Keratinocyte (primary cell): ENCODE data around the gene CACNA1B. TPM values are rescaled to one million over a fixed set of nuclear protein-coding genes. Genes with fewer than 3 reads are reported as not detected.

Source experiments
- DNase-seq: peaks from one replicate; pipeline ENCODE4 v3.0.0-alpha.2; 2011; ENCODE audit warnings: low read depth, missing footprints, low spot score
- FAIRE-seq: peaks from 2 replicates; lab custom pipeline; 2011; peaks lifted over from hg19 to GRCh38; lab: Jason Lieb, UNC
- H2AFZ ChIP-seq: 2 replicates; pipeline ENCODE4 v1.6.0; 2012; ENCODE audit warnings: low read length, control low read depth, inconsistent platforms; ENCODE audit not compliant: control insufficient read depth
- H3K27ac ChIP-seq: 2 replicates; pipeline ENCODE4 v1.5.1; 2011; ENCODE audit warnings: low read length; ENCODE audit not compliant: control insufficient read depth, insufficient read depth
- H3K27me3 ChIP-seq: 3 replicates; pipeline ENCODE4 v1.6.0; 2011; ENCODE audit warnings: low read length; ENCODE audit not compliant: control insufficient read depth, insufficient read depth; ENCODE audit errors: extremely low read depth
- H3K36me3 ChIP-seq, 2 experiments: 2 replicates in 1 of 2; 3 replicates in 1 of 2; pipeline ENCODE4 v1.5.1; 2011; ENCODE audit warnings: low read length in 2 of 2, mild to moderate bottlenecking in 1 of 2; ENCODE audit not compliant: control insufficient read depth in 2 of 2, insufficient read depth in 2 of 2; ENCODE audit errors: extremely low read depth in 1 of 2
- H3K4me1 ChIP-seq: 3 replicates; pipeline ENCODE4 v1.5.1; 2011; ENCODE audit warnings: low read length; ENCODE audit not compliant: control insufficient read depth, insufficient read depth; ENCODE audit errors: extremely low read depth
- H3K4me2 ChIP-seq: 3 replicates; pipeline ENCODE4 v1.6.0; 2011; ENCODE audit warnings: low read depth, low read length; ENCODE audit not compliant: control insufficient read depth, insufficient read depth; ENCODE audit errors: extremely low read depth
- H3K4me3 ChIP-seq, 3 experiments: fragments of 200-600 bp in 1 of 3; sonication (generic) in 1 of 3; 2 replicates in 2 of 3; 3 replicates in 1 of 3; pipeline ENCODE4 v1.5.1; 2011 to 2016; ENCODE audit warnings: low read length in 3 of 3, mild to moderate bottlenecking in 3 of 3, control low read depth in 2 of 3, inconsistent platforms in 1 of 3, low read depth in 1 of 3, mixed read lengths in 1 of 3, mixed run types in 1 of 3, moderate library complexity in 1 of 3; ENCODE audit not compliant: control insufficient read depth in 2 of 3, insufficient read depth in 2 of 3; ENCODE audit errors: extremely low read depth in 1 of 3
- H3K79me2 ChIP-seq: 2 replicates; pipeline ENCODE4 v1.6.0; 2012; ENCODE audit warnings: low read length; ENCODE audit not compliant: control insufficient read depth, insufficient read depth
- H3K9ac ChIP-seq: 3 replicates; pipeline ENCODE4 v1.6.0; 2011; ENCODE audit warnings: low read length; ENCODE audit not compliant: control insufficient read depth, insufficient read depth; ENCODE audit errors: extremely low read depth
- H3K9me1 ChIP-seq: 3 replicates; pipeline ENCODE4 v1.6.0; 2011; ENCODE audit warnings: low read length; ENCODE audit not compliant: control insufficient read depth, insufficient read depth; ENCODE audit errors: extremely low read depth
- H3K9me3 ChIP-seq: 2 replicates; pipeline ENCODE4 v1.5.1; 2012; ENCODE audit warnings: low read depth, low read length; ENCODE audit not compliant: control insufficient read depth
- H4K20me1 ChIP-seq: 3 replicates; pipeline ENCODE4 v1.6.0; 2011; ENCODE audit warnings: low read length; ENCODE audit not compliant: control insufficient read depth, insufficient read depth; ENCODE audit errors: extremely low read depth
- EZH2 ChIP-seq: IDR thresholded peaks from one replicate; pipeline ENCODE4 v1.6.1; 2012; ENCODE audit warnings: inconsistent platforms, mild to moderate bottlenecking, low read length, moderate library complexity
- dilution Hi-C: fragments of 300-500 bp; cut with MboI; formaldehyde crosslinking; loops from one replicate; pipeline ENCODE4 v1.7.0; 2020; ENCODE audit warnings: low sequenced_read_pairs; ENCODE audit not compliant: extremely low pct_ligation_motif_present
- polyA plus RNA-seq, 5 experiments: library from polyadenylated mRNA; depleted of rRNA in 3 of 5; stranded (reverse) in 3 of 5; stranded (forward) in 1 of 5; unstranded in 1 of 5; fragments of >200 nt; gene quantifications; 1 replicate in 1 of 5; 2 replicates in 3 of 5; 3 replicates in 1 of 5; pipeline versions ENCODE4 v1.2.1 to v1.2.3, GENCODE V29; 2011 to 2012; ENCODE audit warnings: missing spikeins in 2 of 5, low read depth in 1 of 5, low replicate concordance in 1 of 5
- TF ChIP-seq, protein P1 (sequence below), 3 experiments: IDR thresholded peaks in 1 of 3; conservative IDR thresholded peaks in 1 of 3; optimal IDR thresholded peaks in 1 of 3; 2 replicates in 2 of 3; 3 replicates in 1 of 3; pipeline versions ENCODE3 to v1.5.1; 2011; ENCODE audit warnings: low read length in 3 of 3, mild to moderate bottlenecking in 3 of 3, moderate library complexity in 2 of 3, control low read depth in 1 of 3, inconsistent platforms in 1 of 3; ENCODE audit not compliant: insufficient read depth in 2 of 3; ENCODE audit errors: extremely low read depth in 1 of 3

Gene CACNA1B
- polyA plus RNA-seq, 1 donor (not counting 4 experiments of a cell fraction or from before 2014, with no cell fraction given): 0.01 TPM

DNA sequence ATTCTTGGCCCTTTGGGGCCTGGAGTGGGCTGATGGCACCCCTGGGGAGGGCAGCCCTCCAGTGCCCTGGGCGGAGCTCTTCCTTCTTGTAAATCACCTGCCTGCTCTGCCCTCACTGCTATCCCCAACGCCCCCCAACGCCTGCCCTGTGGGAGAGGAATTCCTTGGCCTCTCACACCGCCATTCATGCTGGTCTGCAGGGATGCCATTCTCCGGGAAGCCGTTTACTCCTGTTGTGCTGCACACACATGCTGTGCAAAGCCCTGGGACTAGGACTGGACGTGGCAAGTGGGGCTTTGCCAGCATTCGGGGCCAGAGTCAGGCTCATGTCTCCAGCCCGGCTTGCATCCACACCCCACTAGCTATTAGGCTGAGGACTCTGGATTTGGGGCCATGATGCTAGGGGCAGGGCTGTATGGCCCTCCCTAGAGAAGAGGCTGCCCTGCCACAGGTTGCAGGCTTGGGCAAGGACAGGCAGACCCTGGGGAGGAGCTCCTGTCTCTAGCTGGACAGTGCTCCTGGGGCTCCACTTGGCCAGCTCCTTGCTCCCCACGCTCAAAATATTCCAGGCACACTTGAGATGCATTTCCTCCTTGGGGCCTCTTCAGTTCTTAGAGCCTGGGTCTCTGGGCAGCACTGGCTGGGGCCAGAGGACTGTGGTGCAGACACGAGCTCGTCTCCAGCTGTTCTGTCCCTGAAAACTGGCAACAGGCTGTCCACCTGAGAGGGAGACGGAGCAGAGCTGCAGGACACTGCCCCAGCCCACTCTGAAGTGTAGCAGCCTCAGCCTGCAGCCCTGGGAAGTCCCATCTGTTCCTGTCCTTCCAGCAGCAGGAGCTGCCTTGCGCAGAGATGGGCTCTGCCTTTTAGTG lies 226.9 kb downstream of the CACNA1B start:
- no peaks in the 10 kb centered on the region for H3K79me2 ChIP-seq
- H3K4me2 ChIP-seq: no peak overlapping the region
- no peaks in the 10 kb centered on the region for H3K4me1 ChIP-seq
- H3K9me1 ChIP-seq: no peaks in the 10 kb centered on the region
- H3K27me3 ChIP-seq: no peaks in the 10 kb centered on the region
- H2AFZ ChIP-seq: no peak overlapping the region
- H4K20me1 ChIP-seq: no peaks in the 10 kb centered on the region
- no peaks in the 10 kb centered on the region for H3K36me3 ChIP-seq
- no peak for FAIRE-seq
- H3K4me3 ChIP-seq: no peak overlapping the region
- H3K9ac ChIP-seq: no peak overlapping the region
- H3K27ac ChIP-seq: no peak overlapping the region
- TF ChIP-seq, protein P1, sequence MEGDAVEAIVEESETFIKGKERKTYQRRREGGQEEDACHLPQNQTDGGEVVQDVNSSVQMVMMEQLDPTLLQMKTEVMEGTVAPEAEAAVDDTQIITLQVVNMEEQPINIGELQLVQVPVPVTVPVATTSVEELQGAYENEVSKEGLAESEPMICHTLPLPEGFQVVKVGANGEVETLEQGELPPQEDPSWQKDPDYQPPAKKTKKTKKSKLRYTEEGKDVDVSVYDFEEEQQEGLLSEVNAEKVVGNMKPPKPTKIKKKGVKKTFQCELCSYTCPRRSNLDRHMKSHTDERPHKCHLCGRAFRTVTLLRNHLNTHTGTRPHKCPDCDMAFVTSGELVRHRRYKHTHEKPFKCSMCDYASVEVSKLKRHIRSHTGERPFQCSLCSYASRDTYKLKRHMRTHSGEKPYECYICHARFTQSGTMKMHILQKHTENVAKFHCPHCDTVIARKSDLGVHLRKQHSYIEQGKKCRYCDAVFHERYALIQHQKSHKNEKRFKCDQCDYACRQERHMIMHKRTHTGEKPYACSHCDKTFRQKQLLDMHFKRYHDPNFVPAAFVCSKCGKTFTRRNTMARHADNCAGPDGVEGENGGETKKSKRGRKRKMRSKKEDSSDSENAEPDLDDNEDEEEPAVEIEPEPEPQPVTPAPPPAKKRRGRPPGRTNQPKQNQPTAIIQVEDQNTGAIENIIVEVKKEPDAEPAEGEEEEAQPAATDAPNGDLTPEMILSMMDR (optimal IDR thresholded peaks at IDR 0.05 in 1 of 3, IDR thresholded peaks at IDR 0.05 in 1 of 3, conservative IDR thresholded peaks at IDR 0.05 in 1 of 3; ENCODE audit: extremely low read depth in 1 of 3, insufficient read depth in 2 of 3, low read length in 3 of 3): no peak
- no peak for TF ChIP-seq EZH2
- no peaks in the 10 kb centered on the region for H3K9me3 ChIP-seq
- DNase-seq: no peak
- dilution Hi-C loops: no loop called here

DNA sequence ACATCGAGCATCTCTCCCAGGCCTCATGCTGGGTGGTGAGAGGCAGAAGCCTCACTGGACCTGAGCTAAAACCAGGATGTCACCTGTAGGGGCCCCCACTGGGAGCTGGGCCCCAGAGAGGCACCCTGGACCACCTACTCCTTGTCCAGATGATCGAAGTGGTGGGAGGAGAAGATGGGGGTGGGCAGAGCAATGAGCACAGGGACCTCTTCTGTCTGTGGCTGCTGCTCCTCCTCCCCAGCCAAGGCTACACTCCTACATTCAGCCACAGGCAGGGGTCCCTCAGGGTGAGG lies 227.5 kb downstream of the CACNA1B start:
- H3K9me3 ChIP-seq: no peaks in the 10 kb centered on the region
- no peaks in the 10 kb centered on the region for H3K9me1 ChIP-seq
- no peaks in the 10 kb centered on the region for H3K27me3 ChIP-seq
- H3K79me2 ChIP-seq: no peaks in the 10 kb centered on the region
- no peak overlapping the region for H3K27ac ChIP-seq
- H3K36me3 ChIP-seq: no peaks in the 10 kb centered on the region
- H3K4me1 ChIP-seq: no peaks in the 10 kb centered on the region
- no peak overlapping the region for H3K4me2 ChIP-seq
- H4K20me1 ChIP-seq: no peaks in the 10 kb centered on the region
- H3K4me3 ChIP-seq: no peak overlapping the region
- FAIRE-seq (no peak), DNase-seq (no peak)
- dilution Hi-C loops: no loop called here
- TF ChIP-seq, protein P1 (optimal IDR thresholded peaks at IDR 0.05 in 1 of 3, IDR thresholded peaks at IDR 0.05 in 1 of 3, conservative IDR thresholded peaks at IDR 0.05 in 1 of 3; ENCODE audit: extremely low read depth in 1 of 3, insufficient read depth in 2 of 3, low read length in 3 of 3): no peak
- TF ChIP-seq EZH2: no peak
- H2AFZ ChIP-seq: no peak overlapping the region
- no peak overlapping the region for H3K9ac ChIP-seq
